Brain microvascular endothelial cell (primary cell): ENCODE measurements around the gene PLK3.
A peak's percentile ranks its signal among the peaks of the same experiment; 100 is the strongest.
"Not testable (repeated sequence)": the region's sequence is repeated elsewhere in the genome, so short reads cannot be mapped to it uniquely, and the experiment has no call there.

Source experiments
- DNase-seq: peaks from one replicate; pipeline ENCODE4 v3.0.0-alpha.2; 2020
- H3K27ac ChIP-seq: fragments of 250-450 bp; sonication (Bioruptor Pico); 2 replicates; pipeline ENCODE4 v1.5.1; 2020; ENCODE audit warnings: mild to moderate bottlenecking, moderate library complexity
- H3K27me3 ChIP-seq: fragments of 250-450 bp; sonication (Bioruptor Pico); replicated peaks from 2 replicates; pipeline ENCODE4 v1.5.1; 2020; ENCODE audit warnings: mild to moderate bottlenecking
- H3K36me3 ChIP-seq: fragments of 250-450 bp; sonication (Bioruptor Pico); replicated peaks from 2 replicates; pipeline ENCODE4 v1.5.1; 2020; ENCODE audit warnings: mild to moderate bottlenecking
- H3K4me3 ChIP-seq: 2 replicates; pipeline ENCODE4 v1.5.1; 2011; ENCODE audit warnings: low read depth, mild to moderate bottlenecking, control low read depth, low read length, moderate library complexity
- in situ Hi-C: cut with HindIII; loops from 2 replicates; pipeline ENCODE4 v1.10.0; 2017; ENCODE audit warnings: low sequenced_read_pairs, low pct_ligation_motif_present
- TF ChIP-seq, protein P1 (sequence below): IDR thresholded peaks from 2 replicates; pipeline ENCODE4 v1.5.1; 2011; ENCODE audit warnings: low read depth, mild to moderate bottlenecking, moderate library complexity, low read length, control low read depth, inconsistent platforms; ENCODE audit errors: missing control alignments

PLK3 gene

GRCh38 chr1:44792736-44793502 is 7.3 kb upstream of the PLK3 start:
- DNase-seq, result no peak
- in situ Hi-C loops, result no loop called here
- no peaks in the 10 kb centered on the region for H3K36me3 ChIP-seq
- H3K4me3 ChIP-seq, result no peak overlapping the region
- H3K27ac ChIP-seq, result no peak overlapping the region
- no peaks in the 10 kb centered on the region for H3K27me3 ChIP-seq
- TF ChIP-seq, protein P1, sequence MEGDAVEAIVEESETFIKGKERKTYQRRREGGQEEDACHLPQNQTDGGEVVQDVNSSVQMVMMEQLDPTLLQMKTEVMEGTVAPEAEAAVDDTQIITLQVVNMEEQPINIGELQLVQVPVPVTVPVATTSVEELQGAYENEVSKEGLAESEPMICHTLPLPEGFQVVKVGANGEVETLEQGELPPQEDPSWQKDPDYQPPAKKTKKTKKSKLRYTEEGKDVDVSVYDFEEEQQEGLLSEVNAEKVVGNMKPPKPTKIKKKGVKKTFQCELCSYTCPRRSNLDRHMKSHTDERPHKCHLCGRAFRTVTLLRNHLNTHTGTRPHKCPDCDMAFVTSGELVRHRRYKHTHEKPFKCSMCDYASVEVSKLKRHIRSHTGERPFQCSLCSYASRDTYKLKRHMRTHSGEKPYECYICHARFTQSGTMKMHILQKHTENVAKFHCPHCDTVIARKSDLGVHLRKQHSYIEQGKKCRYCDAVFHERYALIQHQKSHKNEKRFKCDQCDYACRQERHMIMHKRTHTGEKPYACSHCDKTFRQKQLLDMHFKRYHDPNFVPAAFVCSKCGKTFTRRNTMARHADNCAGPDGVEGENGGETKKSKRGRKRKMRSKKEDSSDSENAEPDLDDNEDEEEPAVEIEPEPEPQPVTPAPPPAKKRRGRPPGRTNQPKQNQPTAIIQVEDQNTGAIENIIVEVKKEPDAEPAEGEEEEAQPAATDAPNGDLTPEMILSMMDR, result no peak

DNA sequence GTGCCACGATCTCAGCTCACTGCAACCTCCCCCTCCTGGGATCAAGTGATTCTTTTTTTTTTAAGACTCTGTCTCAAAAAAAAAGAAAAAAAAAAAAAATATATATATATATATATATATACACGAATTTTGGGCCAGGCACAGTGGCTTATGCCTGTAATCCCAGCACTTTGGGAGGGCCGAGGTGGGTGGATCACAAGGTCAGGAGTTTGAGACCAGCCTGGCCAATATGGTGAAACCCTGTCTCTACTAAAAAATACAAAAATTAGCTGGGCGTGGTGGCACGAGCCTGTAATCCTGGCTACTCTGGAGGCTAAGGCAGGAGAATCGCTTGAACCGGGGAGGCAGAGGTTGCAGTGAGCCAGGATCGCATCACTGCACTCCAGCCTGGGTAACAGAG is 2.3 kb upstream of the PLK3 start:
- DNase-seq, H3K27ac ChIP-seq, in situ Hi-C loops, H3K4me3 ChIP-seq, H3K27me3 ChIP-seq: not testable (repeated sequence)
- peaks cover 16% of the 10 kb centered on the region for H3K36me3 ChIP-seq

DNA sequence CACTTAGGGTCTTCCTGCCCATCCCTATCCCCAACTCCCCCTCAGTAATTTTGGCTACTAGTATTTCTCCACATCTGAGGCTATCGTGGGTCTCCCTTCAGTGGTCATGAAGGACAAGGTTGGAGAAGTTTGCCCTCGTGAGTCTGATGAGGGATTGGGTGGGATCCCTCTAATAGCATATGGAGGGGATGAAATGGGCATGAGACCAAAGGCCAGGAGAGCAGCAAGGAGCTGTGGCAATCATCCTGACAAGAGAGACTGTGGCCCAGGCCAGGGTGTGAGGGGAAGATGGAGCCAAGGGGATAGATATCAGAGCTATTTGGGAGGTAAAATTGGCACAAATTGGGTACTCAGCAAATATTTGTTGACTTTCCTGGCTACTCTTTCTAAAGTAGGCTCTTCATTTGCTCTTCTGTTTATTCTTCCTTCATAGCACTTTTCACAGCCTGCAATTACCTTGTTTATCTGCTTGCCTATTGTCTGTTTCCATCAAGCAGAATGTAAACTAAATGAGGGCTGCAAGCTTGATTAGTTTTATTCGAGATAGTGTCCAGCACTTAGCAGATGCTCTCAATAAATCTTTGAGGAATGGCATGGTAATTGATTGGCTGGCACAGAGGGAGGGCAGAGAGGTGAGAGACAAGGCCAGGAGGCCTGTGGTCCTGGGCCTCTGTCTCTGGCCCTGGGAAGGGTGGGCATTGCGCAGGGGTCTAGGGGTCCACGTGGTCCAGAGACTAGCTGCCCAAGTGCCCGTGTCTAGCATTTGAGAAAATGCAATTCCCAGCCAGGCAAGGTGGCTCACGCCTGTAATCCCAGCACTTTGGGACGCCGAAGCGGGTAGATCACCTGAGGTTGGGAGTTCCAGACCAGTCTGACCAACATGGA is 1.5 kb upstream of the PLK3 start:
- TF ChIP-seq, protein P1, result no peak
- in situ Hi-C loops, result no loop called here
- no peak for DNase-seq
- Histone ChIP-seq H3K27ac (no peak overlapping the region), H3K4me3 (no peak overlapping the region), H3K36me3 (peaks cover 25% of the 10 kb centered on the region), H3K27me3 (no peaks in the 10 kb centered on the region)

- peaks cover 51% of the 10 kb centered on the region for H3K36me3 ChIP-seq
- in situ Hi-C loops, result no loop called here
- DNase-seq, result no peak
- peak overlapping the region; percentile 88 for H3K4me3 ChIP-seq
- no peak overlapping the region for H3K27ac ChIP-seq
- TF ChIP-seq, protein P1, result no peak
- H3K27me3 ChIP-seq, result no peaks in the 10 kb centered on the region
Observed at GRCh38 chr1:44801491-44802305, 1.5 kb downstream of the PLK3 start.

- in situ Hi-C loops, result no loop called here
- TF ChIP-seq, protein P1, result no peak
- Histone ChIP-seq H3K36me3 (peaks cover 56% of the 10 kb centered on the region), H3K27ac (no peak overlapping the region), H3K27me3 (no peaks in the 10 kb centered on the region), H3K4me3 (peak overlapping the region; percentile 88)
- no peak for DNase-seq
Observed at GRCh38 chr1:44802306-44803061, 2.3 kb downstream of the PLK3 start.
